BE2C (cell line): ENCODE data around the gene MRTFA.

Source experiments
- DNase-seq: peaks from one replicate; pipeline ENCODE4 v3.0.0-alpha.2; 2020
- H3K27me3 ChIP-seq: fragments of 250-450 bp; sonication (Bioruptor Pico); 2 replicates; pipeline ENCODE4 v1.5.1; 2020; ENCODE audit warnings: mild to moderate bottlenecking
- H3K36me3 ChIP-seq: fragments of 250-450 bp; sonication (Bioruptor Pico); 2 replicates; pipeline ENCODE4 v1.5.1; 2020; ENCODE audit warnings: mild to moderate bottlenecking
- H3K4me1 ChIP-seq: fragments of 250-450 bp; sonication (Bioruptor Pico); 2 replicates; pipeline ENCODE4 v1.5.1; 2020
- H3K4me3 ChIP-seq: 2 replicates; pipeline ENCODE4 v1.5.1; 2011; ENCODE audit warnings: low read depth, low read length
- H3K9me3 ChIP-seq: fragments of 250-450 bp; sonication (Bioruptor Pico); 2 replicates; pipeline ENCODE4 v1.5.1; 2020
- CTCF ChIP-seq: IDR thresholded peaks from 2 replicates; pipeline ENCODE4 v1.5.1; 2012; ENCODE audit warnings: mild to moderate bottlenecking, low read depth, low read length

The MRTFA gene

GRCh38 chr22:40428796-40429195 is 207.7 kb downstream of the MRTFA start:
- Histone ChIP-seq H3K4me1 (no peaks in the 10 kb centered on the region), H3K27me3 (no peaks in the 10 kb centered on the region), H3K36me3 (peaks cover 16% of the 10 kb centered on the region), H3K9me3 (no peaks in the 10 kb centered on the region), H3K4me3 (no peak overlapping the region)
- TF ChIP-seq CTCF = no peak
- DNase-seq = no peak

GRCh38 chr22:40426594-40427333 is 209.8 kb downstream of the MRTFA start:
- no peak for TF ChIP-seq CTCF
- DNase-seq = no peak
- H3K27me3 ChIP-seq = no peaks in the 10 kb centered on the region
- no peaks in the 10 kb centered on the region for H3K9me3 ChIP-seq
- no peak overlapping the region for H3K4me3 ChIP-seq
- no peaks in the 10 kb centered on the region for H3K4me1 ChIP-seq
- peaks cover 16% of the 10 kb centered on the region for H3K36me3 ChIP-seq

- Histone ChIP-seq H3K27me3 (no peaks in the 10 kb centered on the region), H3K36me3 (peaks cover 22% of the 10 kb centered on the region), H3K9me3 (no peaks in the 10 kb centered on the region), H3K4me1 (no peaks in the 10 kb centered on the region), H3K4me3 (no peak overlapping the region)
- TF ChIP-seq CTCF = no peak
- DNase-seq = no peak
These were observed 211.4 kb downstream of the MRTFA start for GRCh38 chr22:40425082-40425481.

GRCh38 chr22:40423882-40424640 is 212.5 kb downstream of the MRTFA start:
- no peak overlapping the region for H3K4me3 ChIP-seq
- TF ChIP-seq CTCF = no peak
- no peaks in the 10 kb centered on the region for H3K9me3 ChIP-seq
- H3K4me1 ChIP-seq = peaks cover under 1% of the 10 kb centered on the region
- no peaks in the 10 kb centered on the region for H3K27me3 ChIP-seq
- no peak for DNase-seq
- peaks cover 21% of the 10 kb centered on the region for H3K36me3 ChIP-seq

- peaks cover 17% of the 10 kb centered on the region for H3K36me3 ChIP-seq
- H3K4me1 ChIP-seq = peaks cover 6% of the 10 kb centered on the region
- H3K9me3 ChIP-seq = no peaks in the 10 kb centered on the region
These were observed 213.2 kb downstream of the MRTFA start for GRCh38 chr22:40423310-40423688.

More at GRCh38 chr22:40423310-40423688, 213.2 kb downstream of the MRTFA start:
- no peak for TF ChIP-seq CTCF
- no peak for DNase-seq
- no peak overlapping the region for H3K4me3 ChIP-seq
- no peaks in the 10 kb centered on the region for H3K27me3 ChIP-seq
